ENCODE results near the gene GAS2.
A peak's percentile ranks its signal among the peaks of the same experiment; 100 is the strongest.

The GAS2 gene

DNA sequence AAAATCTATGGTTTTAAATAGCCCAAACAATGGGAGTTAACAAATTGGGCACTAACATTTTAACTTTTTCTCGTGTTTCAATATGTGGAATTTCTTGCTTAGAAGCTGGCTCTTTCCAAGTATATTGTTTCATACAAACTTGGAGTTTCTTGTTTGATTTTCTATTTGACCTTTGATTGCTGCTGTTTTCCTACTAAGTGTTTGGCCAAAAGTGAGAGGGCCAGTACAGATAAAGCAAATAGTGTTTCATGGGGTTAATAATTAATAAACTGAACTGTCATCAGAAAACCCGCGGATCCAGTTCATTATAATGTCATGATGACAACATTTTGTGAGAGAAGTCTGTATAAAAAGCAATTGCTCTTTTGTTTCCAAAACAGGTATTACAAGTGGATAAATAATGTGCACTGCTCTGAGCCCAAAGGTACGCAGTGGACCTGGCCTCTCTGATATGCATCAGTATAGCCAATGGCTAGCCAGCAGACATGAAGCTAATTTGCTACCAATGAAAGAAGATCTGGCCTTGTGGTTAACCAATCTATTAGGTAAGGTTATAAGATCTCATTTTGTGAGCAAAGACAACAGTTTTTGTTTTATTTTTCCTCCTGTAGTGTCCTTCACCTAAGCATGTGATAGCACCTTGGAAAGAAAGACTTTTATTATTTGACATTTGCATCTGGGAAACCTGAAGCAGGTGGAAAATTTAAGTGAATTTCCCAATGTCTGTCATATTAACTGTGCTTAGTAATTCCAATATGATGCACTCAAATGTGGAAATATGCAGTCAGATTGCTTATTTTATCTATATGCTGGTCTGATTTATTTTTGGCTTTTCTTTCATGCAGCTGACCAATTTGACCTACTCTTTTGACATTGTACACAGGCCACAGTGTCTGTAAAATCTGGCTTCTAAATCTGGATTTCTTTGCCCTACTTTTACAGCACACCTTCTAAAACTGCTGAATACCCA is 8.3 kb downstream of the GAS2 start:
- peak; percentile 74 for DNase-seq

DNA sequence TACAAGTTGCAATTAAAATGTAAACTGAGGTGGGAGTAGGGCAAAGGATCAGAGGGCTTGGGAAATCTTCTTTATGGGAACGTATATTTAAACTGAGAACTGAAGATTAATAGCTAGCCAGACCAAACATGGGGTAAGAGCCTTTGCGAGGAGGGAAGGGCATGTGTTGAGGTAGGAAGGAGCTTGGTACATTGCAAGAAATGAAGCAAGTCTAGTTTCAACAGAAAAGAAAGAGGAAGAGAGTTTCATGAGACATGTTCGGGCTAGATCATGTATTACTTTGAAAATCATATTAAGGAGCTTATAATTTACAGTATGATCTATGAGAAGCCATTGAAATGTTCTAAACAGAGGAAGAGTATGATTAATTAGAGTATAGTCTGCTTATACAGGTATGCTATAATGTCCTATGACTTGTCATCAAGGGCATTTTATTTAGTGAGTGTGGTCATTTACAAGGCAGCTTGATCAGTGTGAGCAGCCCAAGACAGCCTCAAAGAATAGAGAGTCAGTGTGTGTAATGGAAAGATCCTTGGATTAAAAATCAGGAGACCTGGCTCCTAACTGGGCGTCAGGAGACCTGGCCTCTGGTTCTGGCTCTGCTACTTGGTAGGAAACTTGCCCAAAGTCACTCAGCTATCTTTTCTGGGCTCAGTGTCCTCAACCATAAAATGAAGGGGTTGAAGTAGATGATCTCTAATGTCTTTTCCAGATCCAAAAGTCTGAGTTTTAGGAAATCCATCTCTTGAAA is 10.9 kb downstream of the GAS2 start:
- DNase-seq = no peak

DNA sequence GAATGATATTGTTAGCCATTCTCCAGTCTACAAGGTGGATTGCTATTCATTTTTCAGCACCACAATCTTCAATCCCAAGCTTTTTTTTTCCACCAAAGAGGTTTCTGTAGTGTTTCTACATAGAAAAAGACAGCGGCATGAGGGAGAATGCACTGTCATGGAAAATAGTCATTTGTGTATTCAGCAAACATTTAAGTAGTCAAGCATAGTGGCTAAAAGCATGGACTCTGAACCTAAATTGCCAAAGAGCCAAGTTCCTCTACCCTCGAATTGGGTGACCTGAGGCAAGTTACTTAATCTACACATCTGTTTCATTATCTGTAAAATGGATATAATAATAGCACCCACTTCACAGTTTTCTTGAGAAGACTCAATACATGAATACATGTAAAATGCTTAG is 14.2 kb downstream of the GAS2 start:
- no peak for DNase-seq

DNA sequence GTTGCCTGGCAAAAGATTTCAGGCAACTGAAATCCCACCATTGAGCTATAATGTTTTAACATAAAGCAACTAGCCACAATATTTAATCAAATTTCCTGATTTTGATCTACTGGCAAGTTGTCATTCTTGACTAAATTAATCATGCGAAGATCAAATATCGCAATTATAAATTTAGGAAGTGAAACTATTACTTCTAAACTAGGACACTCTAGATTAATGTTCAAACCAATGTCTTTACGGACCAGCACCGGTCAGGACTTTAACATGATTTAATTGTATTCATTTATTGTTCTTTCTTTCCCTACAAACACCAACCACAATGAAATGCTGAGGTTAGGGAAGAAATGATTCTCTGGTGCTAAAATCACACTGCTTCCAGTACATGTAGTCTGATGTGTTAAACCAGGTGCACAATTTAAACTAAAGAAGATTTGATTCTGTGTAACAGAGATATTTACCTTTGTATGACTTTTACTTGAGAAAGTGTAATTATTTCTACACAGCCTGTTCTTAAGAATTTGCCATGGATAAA is 14.9 kb downstream of the GAS2 start:
- DNase-seq = no peak

DNA sequence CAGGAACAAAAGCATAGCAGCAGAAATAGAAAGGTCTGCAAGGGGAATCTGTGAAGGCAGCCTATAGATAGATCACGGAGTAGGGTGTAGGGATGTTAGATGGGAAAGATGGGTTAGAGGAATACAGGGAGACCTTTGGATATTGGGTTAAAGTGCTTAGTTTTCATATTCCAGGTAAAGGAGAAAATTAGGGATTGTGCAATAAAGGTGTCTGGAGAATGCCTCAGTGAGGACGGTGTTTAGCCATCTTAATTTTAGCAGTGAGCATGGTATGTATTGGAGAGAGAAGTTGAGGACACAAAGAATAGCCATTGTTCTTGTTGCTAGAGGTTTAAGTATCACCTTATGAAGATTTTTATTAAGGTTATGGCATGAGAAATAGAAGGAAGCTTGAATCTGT is 17.7 kb downstream of the GAS2 start:
- no peak for DNase-seq

DNA sequence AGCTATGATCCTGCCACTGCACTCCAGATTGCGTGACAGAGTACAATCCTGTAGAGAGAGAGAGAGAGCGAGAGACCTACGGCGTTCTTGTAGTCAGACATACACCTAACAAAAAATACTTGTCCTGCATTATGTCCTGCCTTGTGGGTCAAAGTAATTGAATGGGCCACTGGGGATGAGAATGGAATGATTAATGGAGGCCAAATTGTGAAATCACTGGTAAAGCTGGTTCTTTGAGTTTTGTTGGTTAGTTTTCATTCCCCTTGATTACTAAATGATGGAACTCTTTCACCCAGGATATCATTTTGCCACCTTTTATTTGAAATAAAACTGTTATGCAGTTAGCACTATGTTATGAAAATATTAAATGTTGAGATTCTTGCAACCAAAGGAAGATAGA is 18.7 kb downstream of the GAS2 start:
- no peak for DNase-seq

DNA sequence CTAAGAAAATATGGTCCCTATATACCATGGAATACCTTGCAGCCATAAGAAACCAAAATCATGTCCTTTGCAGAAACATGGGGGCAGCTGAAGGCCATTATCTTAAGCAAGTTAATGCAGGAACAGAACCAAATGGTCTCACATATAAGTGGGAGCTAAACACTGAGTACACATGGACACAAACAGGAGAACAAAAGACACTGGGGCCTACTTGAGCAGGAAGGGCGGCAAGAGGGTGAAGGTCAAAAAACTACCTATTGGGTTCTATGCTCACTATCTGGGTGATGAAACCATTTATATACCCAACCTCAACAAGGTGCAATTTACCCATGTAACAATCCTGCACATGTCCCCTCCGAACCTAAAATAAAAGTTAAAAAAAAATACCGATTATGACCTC is 22.5 kb downstream of the GAS2 start:
- DNase-seq = no peak

DNA sequence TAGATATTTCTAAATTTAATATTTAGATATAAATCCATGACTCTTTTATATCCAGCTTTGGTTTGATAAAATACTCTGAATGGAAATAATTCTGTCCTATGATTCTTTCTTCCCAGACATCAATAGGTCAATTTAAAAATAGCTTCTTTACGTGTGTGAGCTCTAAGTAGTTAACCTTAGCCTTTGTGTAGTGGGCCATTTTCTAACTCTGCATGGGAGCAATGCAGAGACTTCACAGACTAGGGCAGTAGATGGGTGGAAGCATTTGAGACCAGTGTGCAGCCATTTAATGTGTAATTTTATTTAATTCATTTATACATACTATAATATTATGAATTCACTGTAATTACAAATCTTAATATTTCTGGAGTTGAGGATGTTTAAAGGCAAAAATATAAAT is 23.8 kb downstream of the GAS2 start:
- DNase-seq = no peak

DNA sequence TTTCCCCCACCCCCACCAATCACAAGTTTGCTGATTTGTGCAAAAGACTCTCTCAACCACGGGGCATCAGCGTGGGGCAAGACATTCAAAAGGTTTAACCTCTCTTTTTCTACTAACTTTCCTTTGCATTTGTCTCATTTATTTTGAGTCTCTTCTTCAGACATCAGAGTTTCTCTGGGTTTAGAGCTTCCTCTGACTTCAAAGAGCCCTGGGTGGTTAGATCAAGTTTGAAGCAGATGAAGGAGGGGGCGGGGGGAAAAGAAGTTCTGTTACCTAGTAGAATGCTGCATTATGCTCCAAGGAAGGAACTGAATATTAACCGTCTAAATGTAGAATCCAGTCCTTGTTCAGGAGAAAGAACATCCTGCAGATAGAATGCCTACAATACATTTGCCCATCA is 24.5 kb downstream of the GAS2 start:
- DNase-seq = no peak

DNA sequence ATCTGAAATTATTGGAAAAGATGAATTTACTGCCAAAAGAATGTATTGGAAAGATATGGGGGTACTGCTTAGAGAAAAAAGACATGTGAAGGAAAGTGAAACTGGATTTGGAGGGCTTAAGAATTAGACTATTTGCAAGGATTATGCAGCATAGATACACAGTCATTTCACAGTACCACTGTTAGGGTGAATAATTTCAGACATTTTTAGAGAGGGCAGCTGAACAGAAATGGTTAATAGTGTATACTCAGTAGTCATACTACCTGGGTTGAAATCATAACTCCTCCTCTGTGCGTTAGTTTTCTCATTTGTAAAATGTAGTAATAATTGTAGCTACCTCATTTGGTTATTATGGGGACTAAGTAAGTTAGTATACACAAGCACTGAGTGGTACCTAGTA is 33.0 kb downstream of the GAS2 start:
- DNase-seq = no peak

DNA sequence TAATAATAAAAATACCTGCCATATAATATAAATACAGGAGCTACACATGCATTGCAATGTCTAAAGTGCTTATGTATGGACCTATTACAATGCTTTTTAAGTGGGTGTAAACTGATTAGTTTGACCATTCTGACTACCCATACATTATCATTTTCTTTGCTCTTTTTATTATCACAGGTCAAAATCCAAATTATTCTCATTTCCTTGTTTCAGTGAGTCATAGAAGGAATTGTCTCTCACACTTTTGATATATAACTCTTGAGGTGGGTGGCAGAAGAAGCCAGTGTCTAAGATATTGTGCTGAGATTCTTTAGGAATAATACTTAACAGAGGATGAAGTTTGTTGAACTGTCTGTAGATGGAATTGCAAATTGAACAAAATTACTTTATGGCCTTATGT is 35.6 kb downstream of the GAS2 start:
- no peak for DNase-seq

DNA sequence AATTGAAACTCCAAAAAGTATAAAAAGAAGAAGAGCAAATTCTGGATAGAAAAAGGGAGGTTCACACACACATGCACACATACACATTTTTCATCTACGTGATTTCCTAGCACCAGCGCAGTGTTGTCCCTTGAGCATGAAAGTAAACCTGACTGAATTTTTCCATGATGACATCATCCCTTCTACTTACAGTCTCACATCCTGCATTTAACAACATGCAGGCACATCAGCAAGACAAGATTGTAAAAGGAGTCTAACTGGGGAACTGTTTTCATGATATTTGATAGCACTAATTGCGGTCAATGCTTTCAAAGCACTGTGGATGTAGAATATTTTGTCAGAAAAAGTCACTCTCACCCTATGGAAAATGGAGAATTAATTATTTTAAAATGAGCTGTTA is 36.6 kb downstream of the GAS2 start:
- DNase-seq = peak; percentile 84

DNA sequence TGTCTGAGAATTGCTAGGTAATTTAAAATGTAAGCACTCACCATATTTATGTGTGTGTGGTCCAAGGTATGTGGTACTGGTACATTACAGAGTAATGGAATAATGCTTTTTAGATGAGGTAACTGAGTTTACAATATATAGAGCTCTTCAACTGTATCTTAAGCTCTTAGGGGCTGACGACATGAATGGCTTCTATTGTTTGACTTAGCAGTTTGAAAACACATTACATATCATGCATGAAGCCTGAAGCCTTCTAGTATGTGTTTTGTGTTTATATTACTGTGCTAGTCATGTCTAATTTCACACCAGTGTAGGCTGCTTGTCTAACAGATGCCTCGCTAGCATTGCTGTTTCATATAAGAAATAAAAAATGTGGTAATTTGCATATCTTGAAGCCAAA is 37.2 kb downstream of the GAS2 start:
- DNase-seq = peak; percentile 93

DNA sequence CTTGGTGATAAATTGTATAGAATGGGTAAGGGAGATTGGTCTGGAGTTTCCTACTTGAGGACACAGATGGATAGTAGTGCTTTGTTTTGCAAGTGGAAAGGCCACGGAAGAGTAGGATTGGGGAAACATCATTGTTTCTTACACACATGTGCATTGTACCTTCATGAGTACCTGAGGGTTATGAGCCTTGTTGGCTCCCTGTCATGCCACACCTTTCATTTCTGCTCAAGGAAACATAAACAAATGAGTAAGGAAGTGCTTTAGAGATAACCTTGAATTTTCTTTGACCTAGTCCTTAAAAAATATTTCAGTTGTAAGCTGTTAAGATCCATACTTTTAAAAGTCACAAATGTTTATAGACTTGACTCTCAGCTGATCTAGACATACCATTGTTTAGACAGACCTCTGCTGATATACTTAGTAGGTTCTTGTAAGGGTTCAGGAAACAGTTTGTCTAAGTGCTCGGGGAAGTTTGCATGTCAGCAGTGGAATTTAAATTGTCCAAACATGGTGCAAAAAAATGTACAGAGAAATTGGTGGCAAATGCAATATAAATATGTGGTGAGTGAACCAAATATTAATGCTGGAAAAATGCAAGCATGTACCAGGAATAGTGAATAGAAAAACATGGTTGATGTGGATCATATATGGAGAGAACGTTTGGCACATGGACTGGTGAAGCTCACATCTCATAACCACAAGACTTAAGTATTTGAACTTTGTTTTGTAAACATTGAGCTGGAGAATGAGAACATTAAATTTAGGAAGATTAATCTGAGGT is 40.9 kb downstream of the GAS2 start:
- peak; percentile 21 for DNase-seq

DNA sequence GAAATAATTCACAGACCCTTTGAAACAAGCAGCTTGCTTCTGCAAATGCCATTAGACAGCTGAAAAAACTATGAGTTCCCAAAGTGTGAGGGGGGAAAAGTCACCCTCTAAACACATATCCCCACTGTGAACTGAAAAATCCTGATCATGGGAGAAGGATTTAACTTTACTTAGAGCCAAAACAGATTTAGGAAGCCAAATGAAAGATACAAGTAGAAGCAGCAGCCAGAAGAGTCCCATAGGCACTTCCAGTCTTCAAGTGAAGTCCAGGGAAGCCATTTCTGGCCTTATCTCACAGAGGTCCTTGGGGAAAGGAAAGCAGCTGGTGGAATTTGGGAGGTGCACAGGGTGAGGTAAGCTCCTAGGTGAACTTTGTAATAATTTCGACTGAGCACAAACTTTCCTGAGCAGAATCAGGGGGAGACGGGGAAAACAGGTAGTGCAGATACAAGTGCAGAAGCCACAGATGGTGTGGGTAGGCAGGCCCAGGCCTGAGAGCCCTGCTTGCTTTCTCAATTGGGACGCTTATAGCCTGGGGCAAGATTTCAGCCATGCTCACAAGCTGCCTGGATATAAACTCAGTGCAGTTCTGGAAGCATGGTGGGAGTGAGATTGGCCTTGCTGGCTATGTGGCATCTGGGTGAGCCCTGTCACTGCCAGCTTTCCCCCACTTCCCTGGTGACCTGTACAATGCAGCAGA is 44.8 kb downstream of the GAS2 start:
- DNase-seq = no peak

DNA sequence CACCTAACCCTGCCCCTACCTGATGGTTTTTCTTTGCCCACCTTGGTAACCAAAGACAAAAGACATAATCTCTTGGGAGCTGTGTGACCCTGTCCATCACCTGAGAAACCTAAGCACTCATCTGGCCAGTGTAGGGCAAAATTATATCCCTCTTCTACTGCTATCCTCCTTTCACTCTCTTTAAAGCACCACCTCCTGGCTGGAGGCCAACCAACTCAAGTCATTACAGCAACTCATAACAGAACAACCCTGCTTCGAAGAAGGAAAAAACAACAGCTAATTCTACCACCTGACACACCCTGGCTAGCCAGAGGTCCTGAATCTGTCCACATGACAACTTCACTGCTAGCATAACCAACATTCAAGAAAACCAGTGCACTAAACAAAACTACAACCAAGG is 45.5 kb downstream of the GAS2 start:
- DNase-seq = no peak

DNA sequence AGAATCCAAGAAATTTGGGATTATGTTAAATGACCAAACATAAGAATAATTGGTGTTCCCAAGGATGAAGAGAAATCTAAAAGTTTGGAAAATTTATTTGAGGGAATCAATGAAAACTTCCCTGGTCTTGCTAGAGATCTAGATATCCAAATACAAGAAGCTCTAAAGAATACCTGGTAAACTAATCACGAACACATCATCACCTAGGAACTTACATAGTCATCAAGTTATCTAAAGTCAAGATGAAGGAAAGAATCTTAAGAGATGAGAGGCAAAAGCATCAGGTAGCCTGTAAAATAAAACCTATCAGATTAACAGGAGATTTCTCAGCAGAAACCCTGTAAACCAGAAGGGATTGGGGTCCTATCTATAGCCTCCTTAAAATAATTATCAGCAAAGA is 46.9 kb downstream of the GAS2 start:
- DNase-seq = no peak

DNA sequence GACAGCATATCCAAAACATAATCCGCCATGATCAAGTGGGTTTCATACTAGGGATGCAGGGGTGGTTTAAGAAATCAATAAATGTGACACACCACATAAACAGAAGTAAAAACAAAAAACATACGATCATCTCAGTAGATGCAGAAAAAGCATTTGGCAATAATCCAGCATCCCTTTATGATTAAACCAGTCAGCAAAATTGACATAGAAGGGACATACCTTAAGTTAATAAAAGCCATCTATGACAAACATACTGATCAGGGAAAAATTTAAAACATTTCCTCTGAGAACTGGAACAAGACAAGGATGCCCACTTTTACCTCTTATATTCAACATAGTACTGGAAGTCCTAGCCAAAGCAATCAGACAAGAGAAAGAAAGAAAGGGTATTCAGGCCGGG is 49.6 kb downstream of the GAS2 start:
- DNase-seq = no peak

DNA sequence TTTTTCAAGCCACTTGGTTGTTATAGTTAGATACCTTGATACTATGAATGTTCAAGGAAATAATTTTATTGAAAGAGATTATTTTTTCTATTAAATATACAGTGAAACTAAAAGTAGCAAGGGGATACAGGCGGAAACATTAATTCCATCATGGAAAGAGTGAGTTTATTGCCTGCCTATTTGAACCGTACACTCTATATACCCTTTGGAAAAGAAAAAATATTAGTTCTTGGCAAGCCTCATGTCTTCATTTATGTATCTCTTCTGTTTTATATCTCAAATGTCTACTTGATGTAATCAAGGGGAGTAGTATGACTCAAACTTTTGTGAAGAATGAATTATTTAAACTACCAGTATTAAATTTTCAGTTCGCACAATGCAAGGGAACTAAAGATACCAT is 54.0 kb downstream of the GAS2 start:
- no peak for DNase-seq

DNA sequence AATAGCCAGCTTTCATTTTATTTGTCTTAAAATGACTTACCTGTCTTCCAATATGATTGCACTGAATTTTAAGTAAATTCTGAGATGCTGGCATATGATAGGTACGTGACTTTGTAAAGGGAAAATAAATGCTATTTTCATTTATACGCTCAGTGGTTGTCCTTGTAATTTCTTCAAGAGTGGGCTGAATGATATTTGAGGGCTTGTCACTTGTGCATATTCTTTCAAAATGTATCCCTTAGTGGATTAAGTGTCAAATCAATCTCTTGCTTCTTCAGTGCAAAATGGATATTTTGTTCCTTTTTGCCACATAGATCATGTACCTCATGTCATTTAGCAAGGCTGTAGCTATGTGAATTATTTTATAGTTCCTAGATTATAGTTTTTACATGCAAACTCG is 56.9 kb downstream of the GAS2 start:
- DNase-seq = no peak

DNA sequence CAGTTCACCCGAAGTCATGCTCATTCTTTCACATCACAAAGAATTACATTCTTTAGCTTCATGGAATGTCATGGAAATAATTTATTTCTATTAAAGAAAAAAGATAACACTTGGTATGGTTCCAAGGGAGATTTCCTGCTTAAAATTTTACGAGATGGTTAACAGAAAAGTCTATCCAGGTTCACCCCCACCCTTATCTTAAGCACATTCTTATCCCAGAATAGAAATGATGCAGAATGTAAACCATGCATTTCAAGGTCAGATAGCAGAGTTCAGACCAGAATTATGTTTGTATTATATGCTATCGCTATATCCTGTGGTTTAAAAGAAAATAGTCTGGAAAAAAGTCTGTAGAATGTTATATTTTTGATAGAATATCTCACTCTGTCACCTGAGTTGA is 58.7 kb downstream of the GAS2 start:
- DNase-seq = no peak

DNA sequence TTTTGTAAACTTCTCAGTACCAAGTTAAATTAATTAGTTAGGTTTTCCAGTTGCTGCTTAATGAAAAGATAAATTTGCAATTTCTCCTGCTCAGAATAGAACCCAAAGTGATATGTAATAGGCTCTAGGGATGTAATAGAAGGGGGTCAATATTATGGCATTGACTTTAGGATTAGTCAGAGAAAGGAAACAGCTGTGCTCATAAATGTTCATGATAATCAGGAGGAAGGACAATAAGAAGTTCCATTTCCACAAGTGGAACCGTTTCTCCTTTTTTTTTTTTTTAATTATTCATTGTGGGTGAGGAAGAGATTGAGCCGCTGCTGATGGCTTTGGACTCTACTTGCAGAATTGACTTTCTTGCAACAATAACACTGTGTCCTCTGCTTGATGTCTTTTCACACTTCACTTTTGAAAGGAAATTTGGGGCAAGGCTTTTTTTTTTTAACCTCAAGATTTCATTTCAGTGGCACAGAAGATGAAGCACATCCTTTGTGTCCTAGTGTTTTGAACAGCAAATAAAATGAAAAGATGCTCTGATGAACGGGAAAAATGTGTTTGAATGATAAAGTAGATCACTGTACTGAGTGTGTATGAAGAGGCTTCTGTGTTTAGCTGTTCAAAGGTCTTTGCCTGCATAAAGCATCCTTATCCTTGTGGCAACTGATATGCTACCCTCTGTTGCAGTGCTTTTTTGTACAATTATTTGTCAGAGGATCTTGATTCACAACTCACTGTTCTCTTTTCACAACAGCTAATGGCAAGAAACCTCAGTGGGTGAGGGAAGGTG is 62.4 kb downstream of the GAS2 start:
- no peak for DNase-seq

Measured in NCI-H526 treated with DMSO at 0.1 percent for 48 hours (cell line).